HG02610 (cell line): Measurements from ENCODE around the gene LDLRAD4.

Experiments
- ATAC-seq: cut with Tn5 transposase; IDR thresholded peaks from one replicate; pipeline ENCODE4 v1.9.1; 2021; ENCODE audit warnings: mild to moderate bottlenecking, moderate library complexity; ENCODE audit not compliant: unreplicated experiment

LDLRAD4 gene

DNA sequence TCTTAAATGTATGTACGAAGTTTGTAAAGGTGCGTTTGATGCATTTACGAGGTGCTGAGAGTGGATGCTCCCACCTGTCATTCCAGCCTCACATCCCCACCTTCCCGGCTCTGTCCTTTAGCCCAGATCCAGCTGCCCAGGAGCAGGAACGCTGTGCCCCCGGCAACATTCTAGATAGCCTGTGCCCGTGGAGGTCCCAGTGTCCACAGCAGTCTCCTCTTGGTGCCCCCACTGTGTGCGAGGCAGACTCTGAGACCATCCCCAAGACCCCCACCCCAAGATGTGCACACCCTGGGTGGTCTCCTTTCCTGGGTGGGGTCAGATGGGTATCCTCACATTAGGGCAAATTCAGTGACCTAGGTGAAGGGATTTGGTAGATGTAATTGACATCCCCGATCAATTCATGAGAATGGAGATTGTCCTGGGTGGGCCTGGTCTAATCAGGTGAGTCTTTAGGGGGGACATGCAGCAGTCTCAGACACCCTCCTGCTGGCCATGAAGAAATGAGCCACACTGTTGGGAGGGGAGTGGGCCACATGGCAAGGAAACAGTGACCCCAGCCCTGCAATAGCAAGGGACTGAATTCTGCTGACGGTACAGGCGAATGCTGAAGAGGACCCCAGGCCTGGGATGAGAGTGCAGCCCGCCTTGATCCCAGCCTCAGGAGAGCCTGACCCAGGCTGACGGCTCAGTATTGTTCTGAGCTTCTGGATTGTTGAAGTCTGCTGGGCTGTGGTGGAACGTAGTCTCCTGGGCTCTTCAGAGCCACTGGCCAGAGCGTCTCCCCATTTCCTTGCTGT lies 304.5 kb downstream of the LDLRAD4 start:
- no peak for ATAC-seq

DNA sequence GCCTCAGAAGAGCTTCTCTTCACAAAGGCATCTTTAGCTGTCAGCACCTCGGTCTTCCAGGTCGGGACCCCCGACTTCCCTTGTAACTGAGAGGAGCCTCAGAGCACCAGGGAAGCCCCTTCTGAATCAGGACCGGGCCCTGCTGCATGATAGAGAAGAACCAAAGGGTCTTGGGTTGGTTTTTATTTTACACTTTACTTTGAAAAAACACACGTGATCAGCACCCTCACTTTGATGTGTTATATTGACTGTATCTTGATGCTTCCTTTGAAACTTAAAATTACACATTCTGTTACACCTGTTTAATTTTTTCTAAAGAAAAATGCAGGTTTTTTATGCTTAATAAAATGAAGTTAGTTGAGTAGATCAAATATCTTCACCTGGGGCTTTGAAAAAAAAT lies 305.5 kb downstream of the LDLRAD4 start:
- no peak for ATAC-seq

DNA sequence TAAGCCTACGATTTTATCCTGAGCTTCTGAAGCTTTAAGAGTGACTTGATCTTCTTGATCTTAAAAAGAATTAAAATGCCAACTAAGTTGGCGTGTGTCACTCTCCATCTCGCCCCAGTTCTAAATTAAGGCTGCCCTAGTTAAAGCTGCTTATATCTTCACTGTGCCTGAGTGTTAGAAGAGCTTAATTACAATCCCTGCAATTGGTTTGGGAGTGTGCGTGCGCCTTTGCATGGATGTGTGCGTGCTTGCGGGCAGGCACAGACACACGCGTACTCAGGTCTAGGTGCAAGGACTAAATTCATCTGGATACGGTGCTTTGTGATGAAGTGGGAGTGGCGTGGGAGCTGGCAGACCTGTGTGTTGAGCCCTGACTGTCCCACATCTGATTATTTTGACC lies 306.3 kb downstream of the LDLRAD4 start:
- no peak for ATAC-seq

DNA sequence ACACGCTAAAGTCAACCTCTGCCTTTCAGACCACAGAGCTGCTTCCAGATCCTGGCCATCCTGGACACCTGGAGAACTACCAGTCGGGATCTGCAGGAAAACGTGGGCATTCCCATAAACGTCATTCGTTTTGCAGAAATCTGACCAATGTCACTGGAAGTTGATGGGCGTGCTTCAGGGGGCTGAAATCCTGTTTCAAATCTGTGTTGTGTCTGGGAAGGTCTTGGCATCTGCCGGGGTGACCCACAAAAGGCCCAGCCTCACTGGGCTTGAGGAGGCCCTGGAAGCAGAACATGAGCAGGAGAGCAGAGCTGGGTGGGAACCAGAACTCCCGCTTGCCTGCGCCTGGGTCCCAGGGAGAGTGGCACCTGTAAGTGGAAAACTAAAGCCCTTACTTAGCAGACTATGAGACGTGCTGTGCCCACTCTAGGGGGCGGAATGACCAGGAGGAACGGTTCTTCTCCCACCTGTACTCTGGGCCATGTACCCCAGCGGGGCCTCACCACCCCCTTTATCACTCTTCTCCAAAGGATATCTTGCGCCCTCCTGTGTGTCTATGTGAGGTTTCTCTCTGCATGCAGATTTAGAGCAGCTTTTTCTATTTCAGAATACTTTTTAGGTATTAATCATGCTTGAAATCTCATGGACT lies 306.9 kb downstream of the LDLRAD4 start:
- ATAC-seq: no peak

DNA sequence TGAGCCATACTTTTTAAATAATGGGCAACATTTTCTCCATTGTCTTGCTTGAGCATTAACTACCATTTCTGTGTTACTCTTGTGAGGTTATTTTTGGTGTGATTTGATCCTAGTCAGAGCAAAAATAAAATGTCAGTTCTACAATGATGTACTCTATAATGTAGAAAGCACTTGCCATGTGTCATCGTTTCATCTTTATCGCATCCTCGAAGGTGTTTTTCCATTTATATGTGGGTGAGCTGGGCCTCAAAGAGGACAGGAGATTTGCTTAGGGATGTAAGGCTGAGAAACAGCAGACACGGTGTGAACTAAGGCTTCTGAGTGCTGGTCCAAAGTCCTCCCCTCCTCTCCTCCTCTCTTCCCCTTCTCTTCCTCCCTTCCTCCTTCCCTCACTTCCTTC lies 308.0 kb downstream of the LDLRAD4 start:
- ATAC-seq: no peak

DNA sequence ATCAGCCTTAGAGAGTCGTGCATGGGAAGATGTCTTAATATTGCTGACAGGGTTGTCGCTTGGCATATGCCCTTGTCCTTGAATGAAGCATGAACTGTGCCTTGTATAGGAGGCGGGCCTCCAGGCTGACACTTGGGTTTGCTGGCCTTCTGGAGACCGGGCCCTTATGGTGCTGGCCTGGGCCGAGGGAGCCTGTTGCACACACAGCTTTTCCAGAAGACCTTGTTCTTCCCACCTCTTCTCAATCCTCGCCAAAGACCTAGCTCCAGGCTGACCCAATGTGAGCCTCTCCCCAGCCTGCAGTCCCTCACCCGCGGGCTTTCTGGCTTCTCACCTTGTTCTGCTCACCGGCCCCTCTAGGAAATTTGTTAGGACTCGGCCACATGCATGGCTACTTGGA lies 308.7 kb downstream of the LDLRAD4 start:
- no peak for ATAC-seq

DNA sequence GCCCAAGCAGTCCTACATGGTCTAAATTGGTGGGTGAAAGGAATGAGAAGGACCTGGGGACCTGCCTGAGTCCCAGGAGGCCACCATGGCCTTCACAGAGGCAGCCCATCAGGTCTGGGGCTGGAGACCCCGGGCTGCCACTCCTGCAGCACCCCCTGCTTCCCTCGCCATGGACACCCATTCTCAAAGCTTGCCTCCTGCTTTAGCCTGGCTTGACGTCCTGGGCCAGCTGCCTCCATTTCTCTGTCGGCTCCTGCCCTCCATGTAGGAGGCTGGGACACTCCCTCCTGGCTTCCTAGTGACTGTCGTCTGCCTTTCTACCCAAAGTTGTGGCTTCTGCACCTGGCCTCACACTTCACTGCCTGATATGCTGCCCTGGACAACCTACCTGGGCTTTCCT lies 309.2 kb downstream of the LDLRAD4 start:
- no peak for ATAC-seq

DNA sequence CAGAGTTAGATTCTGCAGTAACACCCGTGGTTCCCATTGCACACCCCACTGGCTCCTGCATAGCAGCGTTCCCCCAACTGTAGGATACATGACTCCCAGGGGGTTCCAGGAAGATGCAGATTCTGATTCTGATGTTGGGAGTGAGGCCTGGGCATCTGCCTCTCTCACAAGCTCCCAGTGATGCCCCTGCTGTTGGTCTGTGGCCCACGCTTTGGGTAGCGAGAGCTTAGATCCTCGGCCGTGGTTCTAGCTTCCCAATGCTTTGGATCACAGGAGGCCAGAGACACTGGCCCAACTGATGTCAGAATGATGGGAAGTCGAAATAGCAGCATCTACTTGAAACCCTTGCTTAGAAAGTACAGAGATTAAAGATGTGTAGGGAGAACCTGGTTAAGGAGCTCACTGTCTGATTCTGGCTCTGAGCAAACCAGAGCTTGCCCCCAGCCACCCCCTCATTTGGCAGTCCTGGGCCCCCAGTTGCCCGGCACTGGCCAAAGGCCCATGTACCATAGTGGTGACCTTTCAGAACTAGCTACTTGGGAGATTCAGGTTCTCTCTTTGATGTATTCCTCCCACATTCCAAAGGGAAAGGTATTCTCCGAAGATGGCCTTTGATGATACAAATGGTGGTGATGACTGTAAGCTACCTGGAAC lies 310.3 kb downstream of the LDLRAD4 start:
- ATAC-seq: no peak

DNA sequence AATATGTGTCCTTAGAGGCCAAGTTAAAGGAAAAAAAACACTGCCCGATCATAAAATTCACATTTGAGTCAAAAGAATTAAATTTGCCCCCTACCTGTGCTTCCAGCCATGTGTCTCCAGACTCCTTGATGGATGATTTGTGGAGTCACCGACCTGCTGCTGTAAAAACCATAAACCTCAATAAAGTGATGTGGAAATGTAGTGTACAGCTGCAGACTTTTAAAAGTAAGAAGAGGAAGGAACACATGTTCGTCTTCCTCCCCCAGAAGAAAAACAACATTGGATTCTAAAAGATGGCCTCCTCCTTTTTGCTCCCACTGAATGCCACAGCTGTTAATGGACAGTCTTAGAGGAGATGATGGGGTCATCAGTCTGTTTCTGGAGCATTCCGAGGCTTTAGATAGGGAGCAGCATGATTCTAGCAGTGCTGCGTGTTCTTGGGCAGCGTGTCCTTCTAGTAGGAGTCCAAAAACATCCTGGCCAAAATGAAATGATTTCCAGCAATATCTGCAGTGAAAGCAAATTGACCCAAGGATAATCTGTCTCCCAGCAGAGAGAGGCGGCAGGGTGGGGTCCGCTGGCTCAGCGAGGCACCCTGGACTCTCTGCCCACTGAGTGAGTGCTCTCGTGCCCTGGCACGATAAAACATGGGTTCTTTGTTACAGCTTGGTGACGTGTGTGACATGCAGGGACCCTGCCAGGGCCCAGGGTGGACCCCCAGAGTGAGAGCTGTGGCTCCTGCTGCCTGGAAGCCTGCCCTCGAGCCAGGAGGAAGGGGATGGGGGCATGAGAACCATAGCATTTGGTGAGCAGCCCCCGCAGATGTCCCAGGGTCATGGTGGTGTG lies 311.7 kb downstream of the LDLRAD4 start:
- ATAC-seq: no peak

DNA sequence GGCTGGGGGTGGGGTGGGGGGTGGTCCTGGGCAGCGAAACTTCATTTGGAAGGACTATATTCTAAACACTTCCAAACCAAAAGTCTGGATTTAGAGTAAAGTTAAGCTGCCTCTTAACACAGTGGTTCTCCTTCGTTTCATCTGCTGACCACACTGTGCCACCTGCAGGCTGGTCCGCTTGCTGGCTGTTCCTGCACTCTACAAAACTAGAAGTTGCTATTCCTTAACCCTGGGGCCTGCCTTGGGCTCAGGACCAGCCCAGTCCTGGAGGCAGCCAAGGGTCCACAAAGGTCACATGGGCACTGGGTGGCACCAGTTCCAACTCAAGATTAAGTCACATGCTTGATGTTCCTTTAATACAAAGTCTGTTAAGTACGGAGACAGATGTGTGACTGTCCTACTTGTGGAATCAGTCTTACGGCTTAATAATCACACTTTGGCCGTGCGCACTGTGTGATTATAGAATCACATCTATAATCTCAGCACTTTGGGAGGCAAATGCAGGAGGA lies 312.4 kb downstream of the LDLRAD4 start:
- no peak for ATAC-seq

DNA sequence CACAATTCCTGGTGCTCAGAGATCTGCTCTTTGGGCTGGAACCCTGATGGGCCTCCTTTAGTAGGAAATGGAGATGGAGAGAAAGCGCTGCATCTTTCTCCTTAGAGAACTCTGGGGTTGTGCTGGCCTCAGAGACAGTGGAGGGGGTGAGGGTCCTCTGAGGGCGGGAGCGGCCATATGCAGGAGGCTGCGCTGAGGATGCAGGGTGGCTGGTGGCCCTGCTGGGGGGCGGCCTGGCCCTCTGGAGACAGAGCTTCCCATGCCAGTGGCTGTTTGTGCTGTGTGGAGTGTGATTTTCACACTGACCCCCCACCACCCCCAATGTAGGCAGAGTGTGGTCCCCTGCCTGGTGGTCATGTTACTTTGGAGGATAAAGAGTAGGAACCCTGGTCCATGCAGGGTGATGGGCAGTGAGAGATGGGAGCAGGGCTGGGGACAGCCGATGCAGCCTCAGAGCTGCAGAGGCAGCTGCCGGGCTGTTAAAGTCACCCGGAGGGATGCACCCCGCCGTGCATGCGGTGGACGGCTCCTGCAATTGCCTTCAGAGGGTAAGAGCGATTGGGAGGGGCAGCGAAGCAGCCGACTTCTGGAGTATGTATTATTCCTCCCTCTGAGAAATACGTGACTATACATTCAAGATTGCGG lies 313.2 kb downstream of the LDLRAD4 start:
- ATAC-seq: no peak

DNA sequence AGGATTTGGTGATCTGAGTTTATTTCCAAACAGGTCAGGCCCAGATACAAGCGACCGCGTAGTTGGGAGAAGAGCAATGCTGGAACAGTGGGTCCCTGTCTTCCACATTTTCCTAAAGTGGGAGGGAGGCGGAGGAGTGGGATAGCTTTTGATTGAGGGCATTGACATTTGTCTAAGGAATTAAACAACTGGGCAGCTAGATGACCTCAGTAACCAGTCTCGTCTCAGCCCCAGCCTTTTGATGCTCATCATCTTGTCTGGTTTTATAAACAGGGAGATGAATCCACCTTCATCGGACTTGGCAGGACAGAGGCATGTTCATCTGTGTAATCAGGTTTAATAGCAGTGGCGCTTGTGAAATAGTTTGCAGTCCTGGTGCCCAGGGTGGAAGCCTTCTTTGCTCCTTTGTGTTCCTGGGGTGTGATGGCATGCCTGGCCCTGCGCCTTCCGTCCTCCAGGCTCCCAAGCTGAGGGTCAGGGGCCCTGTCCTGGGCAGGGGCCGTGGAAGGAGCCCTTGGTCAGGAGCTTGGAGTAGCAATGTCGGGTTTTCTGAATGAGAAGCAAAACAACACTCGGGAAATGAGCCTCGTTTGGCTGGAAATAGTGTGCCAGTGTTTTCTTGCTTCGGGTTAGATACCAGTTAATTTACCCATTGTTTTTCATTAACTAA lies 314.0 kb downstream of the LDLRAD4 start:
- no peak for ATAC-seq

DNA sequence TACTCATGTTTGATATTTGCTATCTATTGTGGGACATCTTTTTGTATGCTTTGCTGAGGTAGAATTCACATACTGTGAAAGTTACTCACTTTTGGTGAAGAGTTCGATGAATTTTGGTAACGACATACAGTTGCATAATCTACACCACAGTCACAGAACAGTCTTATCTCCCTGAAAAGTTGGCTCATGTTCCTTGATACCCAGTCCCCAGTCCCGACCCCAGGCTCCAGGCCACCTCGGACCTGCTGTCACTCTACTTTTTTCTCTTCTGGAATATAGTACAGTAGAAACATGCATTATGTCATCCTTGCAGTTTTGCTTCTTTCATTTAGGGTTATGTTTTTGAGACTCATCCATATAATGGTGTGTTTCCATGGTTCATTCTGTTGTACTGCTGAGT lies 316.1 kb downstream of the LDLRAD4 start:
- ATAC-seq: no peak

DNA sequence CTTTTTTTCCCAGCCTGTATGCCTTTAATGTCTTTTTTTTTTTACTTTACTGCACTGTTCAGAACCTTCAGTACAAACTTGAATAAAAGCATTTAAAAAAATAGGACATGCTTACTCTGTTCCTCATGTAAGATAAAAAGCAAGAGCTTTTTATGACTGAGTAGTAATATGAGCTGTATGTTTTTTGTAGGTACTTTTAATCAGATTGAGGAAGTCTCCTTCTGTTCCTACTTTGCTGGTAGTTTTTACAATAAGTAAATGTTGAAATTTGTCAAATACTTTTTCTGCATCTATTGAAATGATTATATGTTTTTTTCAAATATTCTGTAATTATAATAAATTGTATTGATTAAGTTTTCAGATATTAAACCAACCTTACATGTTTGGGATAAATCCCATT lies 318.0 kb downstream of the LDLRAD4 start:
- no peak for ATAC-seq

DNA sequence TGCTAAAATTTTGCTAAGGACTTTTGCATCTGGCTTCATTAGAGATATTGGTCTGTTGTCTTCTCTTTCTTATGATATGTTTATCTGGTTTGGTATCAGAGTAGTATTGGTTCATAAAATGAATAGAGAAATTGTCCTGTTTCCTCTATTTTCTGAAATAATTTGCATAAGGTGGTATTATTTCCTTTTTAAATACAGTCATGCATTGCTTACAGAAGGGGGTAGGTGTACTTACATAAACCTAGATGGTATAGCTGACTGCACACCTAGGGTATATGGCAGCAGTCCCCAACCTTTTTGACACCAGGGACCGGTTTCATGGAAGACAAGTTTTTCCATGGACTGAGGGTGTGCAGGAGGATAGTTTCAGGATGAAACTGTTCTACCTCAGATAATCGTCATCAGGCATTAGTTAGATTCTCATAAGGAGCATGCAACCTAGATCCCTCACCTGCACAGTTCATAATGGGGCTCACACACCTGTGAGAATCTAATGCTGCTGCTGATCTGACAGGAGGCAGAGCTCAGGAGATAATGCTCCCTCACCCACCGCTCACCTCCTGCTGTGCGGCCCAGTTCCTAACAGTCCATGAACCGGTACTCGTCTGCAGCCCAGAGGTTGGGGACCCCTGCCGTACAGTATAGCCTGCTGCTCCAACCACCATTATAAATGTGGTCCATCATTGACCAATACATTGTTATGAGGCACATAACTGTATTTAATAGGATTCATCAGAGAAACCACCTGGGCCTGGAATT lies 318.6 kb downstream of the LDLRAD4 start:
- no peak for ATAC-seq

DNA sequence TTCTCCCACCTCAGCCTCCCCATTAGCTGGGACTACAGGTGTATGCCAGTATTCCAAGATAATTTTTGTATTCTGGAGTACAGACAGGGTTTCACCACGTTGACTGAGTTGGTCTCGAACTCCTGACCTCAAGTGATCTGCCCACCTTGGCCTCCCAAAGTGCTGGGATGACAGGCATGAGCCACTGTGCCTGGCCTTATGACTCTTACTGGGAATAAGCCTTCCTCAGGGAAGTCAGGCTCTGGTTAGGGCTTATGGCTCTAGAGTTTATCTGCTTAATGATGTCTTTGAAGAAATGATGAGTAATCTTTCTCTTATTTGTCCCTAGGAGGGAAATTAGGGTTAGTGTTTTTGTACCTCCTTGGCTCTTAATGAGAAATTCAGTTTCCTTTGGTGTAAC lies 320.1 kb downstream of the LDLRAD4 start:
- ATAC-seq: no peak

DNA sequence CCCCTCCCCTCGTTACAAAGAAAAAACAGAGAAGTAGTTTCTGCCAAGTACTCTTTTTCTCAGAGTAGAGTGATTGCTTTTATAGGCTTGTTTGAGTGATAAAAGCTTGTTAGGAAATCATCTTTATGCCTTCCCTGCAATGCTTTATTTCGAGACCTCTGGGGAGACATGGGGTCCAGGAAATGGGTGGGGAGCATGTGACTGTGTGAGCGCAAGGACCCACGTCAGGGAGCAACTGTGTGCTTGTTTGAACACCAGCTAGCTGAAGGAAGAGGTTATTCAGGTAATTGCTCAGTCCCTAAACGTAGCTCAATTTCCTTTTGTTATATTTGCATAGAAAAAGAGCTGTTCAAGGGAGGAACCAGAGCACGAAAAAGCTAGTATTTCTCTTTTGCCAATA lies 320.5 kb downstream of the LDLRAD4 start:
- no peak for ATAC-seq

DNA sequence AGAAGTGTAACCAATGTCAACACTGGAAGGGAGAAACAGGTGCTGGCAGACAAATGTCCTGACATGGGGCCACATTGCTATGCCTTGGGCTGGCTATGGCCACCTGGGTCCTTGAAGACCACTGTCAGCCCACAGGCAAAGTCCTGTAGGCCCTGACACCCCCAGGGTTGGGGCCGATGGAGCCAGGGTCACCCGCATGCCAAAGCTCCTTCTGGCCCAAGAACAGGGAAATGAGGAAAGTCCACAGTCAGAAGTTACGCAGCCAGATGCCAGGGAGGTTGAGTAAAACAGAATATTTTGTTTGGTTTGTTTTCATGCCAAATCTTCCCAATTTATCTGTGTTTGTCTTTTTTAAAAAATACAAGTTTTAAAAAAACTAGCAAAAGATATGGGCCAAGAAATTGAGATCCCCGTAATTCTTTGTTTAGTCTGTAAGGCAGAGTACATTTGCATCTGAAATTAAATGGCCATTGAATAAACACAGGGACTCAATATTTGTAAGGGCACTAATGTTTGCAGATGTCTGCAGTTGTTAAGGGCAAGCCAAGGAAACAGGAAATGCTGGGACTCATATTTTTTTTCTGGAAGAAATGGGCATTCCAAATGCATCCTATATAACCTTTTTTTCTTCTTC lies 321.4 kb downstream of the LDLRAD4 start:
- no peak for ATAC-seq
